Fibroblast of peridontal ligament (primary cell): ENCODE measurements around the gene CKS2.
"Not testable (repeated sequence)": the region's sequence is repeated elsewhere in the genome, so short reads cannot be mapped to it uniquely, and the experiment has no call there.

Experiments
- DNase-seq: peaks from one replicate; pipeline ENCODE4 v3.0.0-alpha.2; 2010; ENCODE audit errors: extremely low read depth

The CKS2 gene

GRCh38 chr9:89311346-89312221 lies 589 bp downstream of the CKS2 start:
- peak; percentile 36 for DNase-seq

- DNase-seq: peak; percentile 37
Observed at GRCh38 chr9:89312222-89312571, 1.2 kb downstream of the CKS2 start.

GRCh38 chr9:89313842-89314241 lies 2.8 kb downstream of the CKS2 start:
- peak; percentile 30 for DNase-seq

GRCh38 chr9:89314955-89315354 lies 4.0 kb downstream of the CKS2 start:
- DNase-seq: peak; percentile 12

DNA sequence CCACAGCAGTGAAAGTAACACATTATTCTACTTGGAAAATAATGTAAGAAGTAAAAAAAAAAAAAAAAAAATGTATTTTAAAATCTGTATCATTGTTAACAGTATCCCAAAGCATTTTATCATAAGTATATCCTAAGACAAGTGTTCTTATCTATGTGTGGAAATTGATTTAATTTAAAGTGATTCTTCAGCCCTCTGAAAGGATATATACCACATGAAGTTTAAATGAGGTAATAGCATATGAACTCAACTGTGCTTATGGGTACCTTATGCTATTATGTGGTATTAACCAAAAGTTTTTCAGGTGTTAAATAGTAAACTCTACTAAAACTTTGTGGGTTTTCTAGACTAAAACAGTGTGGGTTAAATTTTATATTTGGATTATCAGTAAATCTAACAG lies 4.5 kb downstream of the CKS2 start:
- no peak for DNase-seq

DNA sequence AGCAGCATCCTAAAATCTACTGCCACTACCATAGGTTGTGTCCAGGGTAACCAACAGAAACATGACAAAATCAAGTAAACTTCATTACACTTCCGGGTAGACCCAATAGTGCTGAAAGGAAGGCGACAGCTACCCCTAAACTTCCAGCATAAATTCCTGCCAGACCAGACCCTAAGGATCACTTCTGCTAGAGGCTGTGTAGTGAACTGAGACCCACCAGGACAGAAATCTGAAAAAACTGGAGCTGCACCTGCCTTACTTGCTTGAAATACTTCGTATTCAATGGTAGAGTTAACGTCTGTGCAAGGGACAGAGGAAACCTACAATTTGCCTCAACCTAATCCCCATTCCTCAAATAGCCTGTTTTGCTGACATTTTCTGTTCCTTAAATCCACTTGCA lies 6.3 kb downstream of the CKS2 start:
- DNase-seq: no peak

DNA sequence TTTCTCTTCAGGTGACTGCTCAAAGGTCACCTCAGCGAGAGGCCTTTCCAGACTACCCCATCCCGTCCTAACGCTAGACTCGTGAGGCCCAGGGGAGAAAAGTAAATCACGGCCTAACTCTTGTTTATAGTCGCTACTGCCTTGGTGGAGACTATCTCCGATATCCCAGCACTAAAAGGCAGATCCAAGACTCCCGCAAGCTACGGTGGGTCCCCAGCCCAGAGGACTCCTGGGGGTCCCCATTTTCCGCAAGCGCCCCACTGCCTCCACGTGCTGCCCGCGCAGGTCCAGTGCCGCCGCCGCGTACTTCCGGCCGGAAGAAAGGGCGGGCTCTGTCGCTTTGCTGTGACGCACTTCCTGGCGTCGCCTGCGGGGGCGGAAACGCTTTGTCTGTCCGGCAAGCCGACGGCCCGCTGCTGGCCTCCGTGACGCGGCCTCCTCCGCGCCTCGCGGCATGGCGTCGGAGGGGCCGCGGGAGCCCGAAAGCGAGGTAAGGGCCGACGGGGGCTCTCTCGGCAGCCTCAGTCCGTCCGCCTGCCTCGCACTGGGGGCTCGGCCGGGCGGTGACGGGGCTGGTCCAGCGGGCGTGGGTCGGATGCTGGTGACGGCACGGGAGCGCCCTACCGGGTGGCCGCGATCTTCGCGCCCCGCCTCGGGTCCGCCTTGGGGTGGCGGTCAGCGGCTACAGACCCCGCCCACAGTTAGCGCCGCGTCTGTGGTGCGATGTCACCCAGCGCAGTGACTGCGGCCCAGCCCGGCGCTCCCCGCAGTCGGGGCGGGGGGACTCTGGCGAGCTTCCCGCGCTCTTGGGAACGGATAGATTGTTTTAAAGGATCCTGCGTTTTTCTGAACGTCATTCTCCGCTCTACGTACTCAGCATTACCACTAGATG lies 7.4 kb downstream of the CKS2 start, which contains the start of gene SECISBP2:
Gene SECISBP2, plus strand, starts transcription at position 378 of the 892 bp plus-strand sequence. Its CDS starts 77 bp downstream, at position 455.
- DNase-seq: peak; percentile 99

DNA sequence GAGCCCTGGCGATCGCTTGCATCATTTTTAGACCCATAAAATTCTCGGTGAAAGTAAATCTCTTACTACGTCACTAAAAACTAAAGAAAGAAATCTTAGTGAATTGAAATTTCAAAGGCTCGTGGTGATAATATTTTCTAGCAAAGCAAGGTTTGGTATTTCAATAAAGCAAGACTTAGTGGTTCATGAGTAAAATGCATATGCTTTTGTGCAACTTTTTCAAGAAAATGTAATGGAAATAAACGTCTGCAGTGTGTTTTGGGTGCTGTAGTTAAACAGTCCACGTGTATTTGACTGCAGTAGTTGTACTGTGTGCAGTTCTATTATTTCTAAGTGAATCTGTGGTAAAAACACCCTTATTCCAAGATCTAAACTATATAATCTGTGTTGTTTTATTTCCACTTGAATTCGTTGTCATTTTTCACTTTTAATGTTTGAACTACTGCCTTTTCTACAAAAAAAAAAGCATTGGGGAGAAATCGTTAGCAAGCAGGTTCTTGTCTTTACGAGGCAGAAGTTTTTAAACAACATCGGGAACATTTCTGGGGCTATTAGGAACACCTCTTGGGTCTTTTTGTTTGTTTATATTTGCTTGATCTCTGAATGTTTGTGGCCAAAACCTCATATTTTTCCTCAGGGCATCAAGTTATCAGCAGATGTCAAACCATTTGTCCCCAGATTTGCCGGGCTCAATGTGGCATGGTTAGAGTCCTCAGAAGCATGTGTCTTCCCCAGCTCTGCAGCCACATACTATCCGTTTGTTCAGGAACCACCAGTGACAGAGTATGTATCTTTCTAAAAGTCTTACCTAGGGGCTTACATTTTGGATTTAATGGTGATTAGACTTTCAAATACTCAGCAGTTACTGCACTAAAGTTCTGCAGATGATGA lies 8.3 kb downstream of the CKS2 start:
- no peak for DNase-seq

GRCh38 chr9:89323390-89323789 lies 12.4 kb downstream of the CKS2 start:
- peak; percentile 14 for DNase-seq

DNA sequence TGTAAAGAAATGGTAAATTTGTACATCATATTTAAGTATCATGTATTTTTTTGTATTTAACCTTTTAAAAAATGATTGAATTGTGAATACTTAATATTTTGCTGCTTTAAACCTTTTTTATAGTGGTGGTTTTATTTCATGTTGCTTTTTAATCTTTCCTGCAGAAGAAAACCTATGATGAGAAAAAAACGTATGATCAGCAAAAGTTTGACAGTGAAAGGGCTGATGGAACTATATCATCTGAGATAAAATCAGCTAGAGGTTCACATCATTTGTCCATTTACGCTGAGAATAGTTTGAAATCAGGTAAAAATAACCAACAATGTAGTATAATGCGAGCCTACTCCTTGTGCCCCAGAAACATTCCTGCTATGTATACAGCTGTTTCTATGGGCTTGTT lies 14.7 kb downstream of the CKS2 start:
- DNase-seq: no peak

DNA sequence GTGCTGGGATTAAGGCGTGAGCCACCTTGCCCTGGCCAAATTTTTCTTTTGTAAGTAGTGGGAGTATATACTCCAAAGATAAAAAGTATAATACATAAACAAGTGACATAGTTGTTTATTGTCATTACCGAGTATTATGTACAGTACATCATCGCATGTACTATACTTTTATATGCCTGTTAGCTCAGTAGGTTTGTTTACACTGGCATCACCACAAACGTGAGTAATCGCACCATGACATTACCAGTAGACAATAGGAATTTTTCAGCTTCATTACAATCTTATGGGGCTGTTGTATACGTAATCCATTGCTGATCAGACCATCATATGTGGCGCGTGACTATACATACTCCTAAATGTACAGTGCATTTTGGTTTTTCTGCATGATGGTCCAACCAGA lies 17.1 kb downstream of the CKS2 start:
- no peak for DNase-seq

GRCh38 chr9:89329917-89330316 lies 18.9 kb downstream of the CKS2 start:
- DNase-seq: no peak

DNA sequence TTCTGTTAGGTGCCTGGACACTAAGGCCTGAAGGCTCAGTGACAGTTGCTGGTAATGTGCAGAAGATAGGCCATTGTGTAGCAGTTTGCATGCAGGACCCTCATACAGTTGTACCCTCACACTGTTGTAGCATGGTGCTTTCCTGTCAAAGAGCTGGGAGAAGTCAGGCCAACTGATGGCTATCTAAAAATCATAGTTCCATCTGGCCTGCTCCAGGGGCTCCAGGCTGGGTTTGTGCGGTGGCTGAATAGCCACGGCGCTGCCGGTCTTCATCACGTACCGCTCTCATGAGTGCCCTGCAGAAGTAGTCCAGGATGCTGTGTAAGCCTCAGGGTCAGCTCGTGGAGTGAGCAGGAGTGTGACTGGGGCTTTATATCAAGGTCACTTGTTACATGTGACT lies 19.5 kb downstream of the CKS2 start:
- no peak for DNase-seq

DNA sequence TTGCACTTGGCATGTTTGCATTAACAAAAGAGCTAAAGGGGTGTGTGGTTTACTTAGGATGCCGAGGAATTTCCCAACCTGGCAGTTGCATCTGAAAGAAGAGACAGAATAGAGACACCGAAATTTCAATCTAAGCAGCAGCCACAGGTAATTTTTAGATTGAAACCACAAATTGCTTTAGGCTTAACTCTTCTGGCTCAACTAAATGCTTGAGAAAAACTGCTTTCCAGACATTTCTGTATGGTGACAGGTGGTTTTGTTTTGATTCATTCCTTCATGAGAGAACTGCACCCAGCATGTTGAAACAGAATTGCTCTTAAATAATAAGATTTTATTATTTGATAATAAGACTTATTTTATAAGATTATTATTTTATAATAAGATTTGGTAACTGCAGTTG lies 28.8 kb downstream of the CKS2 start:
- no peak for DNase-seq

GRCh38 chr9:89340332-89340731 lies 29.3 kb downstream of the CKS2 start:
- no peak for DNase-seq

DNA sequence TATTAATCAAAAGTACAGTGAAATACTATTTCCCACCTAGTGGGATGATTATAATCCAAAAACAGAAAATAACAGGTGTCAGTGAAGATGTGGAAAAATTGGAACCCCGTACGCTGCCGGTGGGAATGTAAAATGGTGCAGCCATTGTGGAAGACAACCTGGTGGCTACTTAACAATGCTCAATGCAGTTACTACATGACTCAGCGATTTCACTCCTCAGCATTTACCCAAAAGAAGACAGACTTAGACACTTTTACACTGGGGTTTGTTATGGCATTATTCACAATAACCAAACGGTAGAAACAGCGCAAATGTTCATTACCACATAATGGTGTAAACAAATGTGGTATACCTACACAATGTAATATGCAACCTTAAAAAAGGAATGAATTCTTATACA lies 31.2 kb downstream of the CKS2 start:
- DNase-seq: no peak

DNA sequence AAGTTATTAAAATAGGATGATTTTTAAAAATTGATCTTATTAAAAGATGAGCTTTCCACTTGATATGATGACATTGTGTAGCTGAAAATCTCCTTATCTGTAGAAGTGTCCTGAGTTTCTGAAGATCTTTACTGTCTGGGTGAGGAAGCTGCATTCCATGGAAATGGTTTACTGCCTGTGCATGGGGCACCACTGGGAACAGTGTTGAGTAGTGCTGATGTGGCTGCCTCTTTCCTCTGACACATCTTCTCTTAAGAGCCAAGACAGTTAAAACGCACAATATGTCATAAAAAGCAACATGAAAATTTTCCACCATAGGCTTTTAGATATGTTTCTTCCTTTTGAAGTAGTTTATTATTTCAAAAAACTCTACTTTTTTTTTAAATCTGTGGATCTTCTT lies 32.0 kb downstream of the CKS2 start:
- no peak for DNase-seq

GRCh38 chr9:89343812-89344211 lies 32.8 kb downstream of the CKS2 start:
- DNase-seq: not testable (repeated sequence)

DNA sequence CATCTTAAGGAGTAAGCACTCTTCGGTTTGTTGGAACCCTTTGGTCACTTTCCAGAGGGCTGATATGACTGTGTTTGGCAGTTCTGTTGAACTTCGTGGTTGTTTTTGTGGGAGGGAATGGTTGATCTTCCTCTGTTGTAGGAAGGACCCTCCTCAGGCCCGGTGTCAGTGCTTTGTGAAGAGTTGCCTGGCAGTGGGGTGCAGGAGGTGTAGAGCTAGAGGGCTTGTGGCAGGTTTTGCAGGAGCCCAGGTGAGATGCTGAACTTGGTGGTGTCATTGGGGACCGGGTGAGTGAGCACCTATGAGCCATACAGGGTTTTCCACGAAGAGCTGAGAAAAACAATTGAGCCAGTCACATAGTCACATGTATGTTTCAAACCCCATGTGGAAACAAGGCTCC lies 34.5 kb downstream of the CKS2 start:
- no peak for DNase-seq

DNA sequence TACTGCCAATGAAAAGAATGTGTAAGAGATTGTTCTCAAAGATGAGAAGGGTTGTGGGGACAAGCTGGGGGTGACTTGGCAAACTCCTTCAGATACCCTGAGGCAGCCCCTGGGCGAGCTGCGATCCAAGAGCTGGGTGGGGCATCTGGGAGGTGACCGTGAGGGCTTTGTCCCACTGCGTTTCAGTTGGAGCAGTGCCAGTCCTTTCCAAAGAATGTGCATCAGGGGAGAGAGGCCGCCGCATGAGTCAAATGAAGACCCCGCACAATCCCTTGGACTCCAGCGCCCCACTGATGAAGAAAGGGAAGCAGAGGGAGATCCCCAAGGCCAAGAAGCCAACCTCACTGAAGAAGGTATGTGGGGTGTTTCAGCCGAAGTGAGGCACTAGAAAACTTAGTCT lies 35.7 kb downstream of the CKS2 start:
- DNase-seq: no peak

- DNase-seq: no peak
Observed at GRCh38 chr9:89347651-89348050, 36.7 kb downstream of the CKS2 start.

DNA sequence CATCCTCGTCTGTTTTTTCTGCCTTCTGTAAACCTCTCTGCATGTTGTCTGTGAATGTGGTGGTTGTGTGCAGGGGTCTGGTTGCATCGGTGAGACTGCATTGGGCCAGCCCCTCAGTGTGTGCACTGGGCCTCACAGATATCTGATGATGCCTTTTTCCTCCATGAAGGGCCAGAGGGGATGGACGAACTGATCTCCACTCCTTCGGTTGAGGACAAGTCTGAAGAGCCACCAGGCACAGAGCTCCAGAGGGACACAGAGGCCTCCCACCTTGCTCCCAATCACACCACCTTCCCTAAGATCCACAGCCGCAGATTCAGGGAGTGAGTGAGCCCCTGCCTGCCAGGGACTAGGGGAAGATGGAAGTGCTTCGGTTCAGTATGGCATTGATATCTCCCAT lies 38.6 kb downstream of the CKS2 start:
- no peak for DNase-seq
